IgD-negative memory B cell (primary cell): ENCODE results near the gene HDDC3. TPM values are rescaled to one million over a fixed set of nuclear protein-coding genes. Genes with fewer than 3 reads are reported as not detected.

Source experiments
- H3K27ac Mint-ChIP-seq, 3 donors: one replicate each; pipeline ENCODE4 v1.8.0; 2020 to 2022; ENCODE audit warnings: mild to moderate bottlenecking in 3 of 3, mixed read lengths in 3 of 3, moderate library complexity in 1 of 3
- H3K27me3 Mint-ChIP-seq: one replicate; pipeline ENCODE4 v1.8.0; 2021; ENCODE audit warnings: mixed read lengths
- H3K36me3 Mint-ChIP-seq: one replicate; pipeline ENCODE4 v1.8.0; 2020; ENCODE audit warnings: mild to moderate bottlenecking, mixed read lengths
- H3K4me1 Mint-ChIP-seq, 3 donors: one replicate each; pipeline ENCODE4 v1.8.0; 2020 to 2022; ENCODE audit warnings: mixed read lengths in 3 of 3, mild to moderate bottlenecking in 1 of 3
- H3K4me3 Mint-ChIP-seq, 4 donors: one replicate each; pipeline ENCODE4 v1.8.0; 2020 to 2022; ENCODE audit warnings: mild to moderate bottlenecking in 4 of 4, mixed read lengths in 4 of 4, moderate library complexity in 3 of 4
- H3K9me3 Mint-ChIP-seq, 3 donors: one replicate each; pipeline ENCODE4 v1.8.0; 2020 to 2021; ENCODE audit warnings: mixed read lengths in 3 of 3, mild to moderate bottlenecking in 1 of 3
- polyA plus RNA-seq: library from polyadenylated mRNA; unstranded; fragments of 300-500 nt; fragmentation: Illumina TruSeq; gene quantifications from one replicate; pipeline ENCODE4 v1.2.3, GENCODE V29; 2021

HDDC3 gene
- polyA plus RNA-seq, result 29.4 TPM

DNA sequence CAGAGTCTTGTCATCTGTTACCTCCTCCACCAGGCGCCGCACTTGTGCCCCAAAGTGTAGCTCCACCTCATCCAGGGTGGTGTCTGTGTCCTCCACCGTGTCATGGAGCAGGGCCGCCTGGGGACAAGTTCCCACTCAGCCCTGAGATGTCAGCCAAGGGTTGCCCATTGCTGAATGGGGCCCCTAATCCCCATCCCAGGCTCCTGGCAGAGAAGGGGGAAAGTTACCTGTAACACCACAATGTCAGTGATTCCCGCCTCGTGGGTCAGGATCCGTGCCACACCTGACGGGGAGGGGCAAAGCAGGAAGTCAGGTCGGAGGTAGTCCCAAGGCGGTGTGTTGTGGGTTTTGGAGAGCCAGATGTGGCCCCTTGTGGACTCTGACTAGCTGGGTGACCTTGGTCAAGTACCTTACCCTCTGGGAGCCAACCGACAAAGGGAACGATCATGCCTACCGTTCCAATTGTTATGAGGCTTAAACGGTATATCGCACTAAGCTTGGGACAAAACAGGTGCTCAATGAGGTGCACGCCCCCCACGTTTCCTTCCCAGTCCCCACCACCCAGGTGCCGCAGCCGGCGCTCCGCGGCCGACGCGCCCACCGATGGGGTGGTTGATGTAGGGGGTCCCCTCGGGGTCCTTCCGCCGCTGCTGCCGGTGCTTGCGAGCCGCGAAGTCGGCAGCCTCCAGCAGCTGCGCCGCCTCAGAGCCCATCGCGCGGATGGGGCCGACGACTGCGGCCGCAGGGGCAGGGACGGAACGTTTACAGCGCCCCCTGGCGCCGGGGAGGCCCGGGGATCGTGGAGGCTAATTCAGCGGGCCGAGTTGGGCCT, at the start of gene HDDC3:
Gene HDDC3, minus strand, starts transcription at position 722 of the 832 bp plus-strand sequence. Its CDS starts 9 bp downstream, at position 713.
- Mint-ChIP-seq H3K36me3 (no peaks in the 10 kb centered on the region), H3K27ac (peak within 1 kb of the TSS; percentile 99), H3K4me1 (peaks cover 35 to 42% (median 39%) of the 10 kb centered on the region in 3 donors), H3K4me3 (peak within 1 kb of the TSS; percentile 97 to 100 (median 100)), H3K27me3 (no peaks in the 10 kb centered on the region), H3K9me3 (no peaks in the 10 kb centered on the region)

GRCh38 chr15:90982135-90982534, 49.8 kb upstream of the HDDC3 start:
- H3K4me1 Mint-ChIP-seq, result peaks cover 14 to 31% (median 27%) of the 10 kb centered on the region in 3 donors
- H3K36me3 Mint-ChIP-seq, result peaks cover 5% of the 10 kb centered on the region
- H3K27me3 Mint-ChIP-seq, result no peaks in the 10 kb centered on the region
- H3K9me3 Mint-ChIP-seq, result no peaks in the 10 kb centered on the region
- H3K4me3 Mint-ChIP-seq, result peak overlapping the region; percentile 13 to 88 (median 38)
- peak overlapping the region; percentile 13 to 73 (median 63) for H3K27ac Mint-ChIP-seq

GRCh38 chr15:90981681-90982080, 49.3 kb upstream of the HDDC3 start:
- H3K27ac Mint-ChIP-seq, result peak overlapping the region in 2 of 3 donors; percentile 13 to 63
- H3K36me3 Mint-ChIP-seq, result peaks cover 5% of the 10 kb centered on the region
- H3K27me3 Mint-ChIP-seq, result no peaks in the 10 kb centered on the region
- H3K4me3 Mint-ChIP-seq, result peak overlapping the region; percentile 13 to 88 (median 38)
- no peaks in the 10 kb centered on the region for H3K9me3 Mint-ChIP-seq
- H3K4me1 Mint-ChIP-seq, result peaks cover 9 to 26% (median 23%) of the 10 kb centered on the region in 3 donors

DNA sequence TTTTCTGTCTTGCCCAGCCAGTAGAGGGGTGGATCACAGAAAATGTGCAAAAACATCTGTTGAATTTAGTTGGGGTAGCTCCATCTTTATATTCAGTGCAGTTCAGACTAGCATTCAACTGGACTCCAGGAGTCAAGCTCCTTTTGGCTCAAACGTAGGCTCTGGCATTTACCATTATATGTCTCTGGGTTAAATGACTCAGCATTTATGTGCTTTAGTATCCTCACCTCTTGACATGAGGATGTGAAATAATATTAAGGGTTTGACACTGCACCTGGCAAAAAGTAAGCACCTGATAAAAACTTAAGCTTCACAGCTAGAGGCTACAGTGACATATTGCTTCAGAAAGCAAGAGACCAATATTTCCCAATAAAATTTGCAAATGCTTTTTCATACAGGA, 47.2 kb upstream of the HDDC3 start:
- no peak overlapping the region for H3K27ac Mint-ChIP-seq

DNA sequence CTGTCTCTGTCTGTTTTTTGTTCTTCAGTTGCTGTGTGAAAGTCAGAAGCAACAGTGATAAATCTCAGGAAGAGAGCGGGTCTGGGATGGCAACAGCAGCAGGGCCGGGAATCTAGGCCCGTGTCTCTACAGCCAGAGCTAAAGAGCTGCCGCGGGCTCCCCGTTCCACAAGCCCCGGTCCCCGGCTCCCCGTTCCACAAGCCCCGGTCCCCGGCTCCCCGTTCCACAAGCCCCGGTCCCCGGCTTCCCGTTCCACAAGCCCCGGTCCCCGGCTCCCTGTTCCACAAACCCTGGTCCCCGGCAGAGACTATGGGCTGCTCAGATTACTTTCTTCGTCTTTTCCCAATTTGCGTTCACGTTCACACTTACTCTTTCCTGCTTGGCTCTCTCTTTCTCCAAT, 41.9 kb upstream of the HDDC3 start:
- Mint-ChIP-seq H3K4me1 (no peaks in the 10 kb centered on the region), H3K27ac (peak overlapping the region in 1 of 3 donors; percentile 1), H3K4me3 (no peak overlapping the region), H3K9me3 (no peaks in the 10 kb centered on the region), H3K27me3 (no peaks in the 10 kb centered on the region), H3K36me3 (peaks cover 6% of the 10 kb centered on the region)

More for the DNA sequence above, 47.2 kb upstream of the HDDC3 start:
- H3K27me3 Mint-ChIP-seq, result no peaks in the 10 kb centered on the region
- H3K4me3 Mint-ChIP-seq, result no peak overlapping the region
- H3K36me3 Mint-ChIP-seq, result peaks cover 5% of the 10 kb centered on the region
- H3K4me1 Mint-ChIP-seq, result peaks cover 8 to 25% (median 20%) of the 10 kb centered on the region in 3 donors
- no peaks in the 10 kb centered on the region for H3K9me3 Mint-ChIP-seq

- H3K36me3 Mint-ChIP-seq, result peaks cover 5% of the 10 kb centered on the region
- H3K27ac Mint-ChIP-seq, result no peak overlapping the region
- no peaks in the 10 kb centered on the region for H3K9me3 Mint-ChIP-seq
- no peaks in the 10 kb centered on the region for H3K27me3 Mint-ChIP-seq
- H3K4me3 Mint-ChIP-seq, result no peak overlapping the region
- H3K4me1 Mint-ChIP-seq, result no peaks in the 10 kb centered on the region
These were observed 39.8 kb upstream of the HDDC3 start for GRCh38 chr15:90972133-90972532.

DNA sequence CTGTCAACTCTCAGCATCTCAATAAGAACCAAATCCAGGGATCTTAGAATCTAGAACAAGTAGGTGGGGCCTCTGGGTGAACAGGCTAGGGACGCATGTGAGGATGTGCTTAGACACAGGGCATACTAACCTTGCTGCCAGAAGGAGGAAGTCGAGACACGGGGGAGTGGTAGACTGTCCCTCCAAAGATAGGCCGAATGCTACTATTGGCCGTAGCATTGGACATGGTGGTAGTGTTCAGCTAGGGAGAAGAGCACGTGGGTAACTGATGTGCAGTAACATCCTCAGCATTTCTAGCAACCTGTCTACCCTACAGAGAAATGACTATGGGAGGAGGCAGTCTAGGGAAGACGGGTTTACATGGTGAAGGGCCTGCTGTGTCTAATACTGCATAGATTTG, 37.9 kb upstream of the HDDC3 start:
- Mint-ChIP-seq H3K27me3 (no peaks in the 10 kb centered on the region), H3K9me3 (no peaks in the 10 kb centered on the region), H3K4me1 (no peaks in the 10 kb centered on the region), H3K36me3 (peaks cover 5% of the 10 kb centered on the region), H3K27ac (no peak overlapping the region), H3K4me3 (no peak overlapping the region)

DNA sequence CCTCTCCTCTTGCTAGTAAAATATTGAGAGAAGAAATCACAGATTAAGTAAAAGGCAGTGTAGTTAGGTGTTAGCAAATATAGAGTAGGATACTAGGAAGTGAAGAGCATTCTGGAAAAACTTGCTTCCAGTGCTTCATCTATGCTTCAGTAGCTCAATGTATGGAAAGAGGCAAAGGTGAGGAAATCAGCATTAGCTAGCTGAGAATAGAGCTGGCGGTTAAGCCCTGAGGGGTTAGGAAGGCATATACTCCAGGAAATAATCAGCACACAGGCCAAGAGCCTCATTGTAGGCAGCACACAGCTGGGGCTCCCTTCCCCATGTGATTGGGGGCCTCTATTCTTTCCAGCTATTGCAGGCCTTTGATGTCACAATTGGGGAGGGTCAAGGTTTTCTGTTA, 36.1 kb upstream of the HDDC3 start:
- Mint-ChIP-seq H3K36me3 (peaks cover under 1% of the 10 kb centered on the region), H3K9me3 (no peaks in the 10 kb centered on the region), H3K27ac (peak overlapping the region in 1 of 3 donors; percentile 86), H3K4me3 (no peak overlapping the region), H3K4me1 (no peaks in the 10 kb centered on the region), H3K27me3 (no peaks in the 10 kb centered on the region)

- no peak overlapping the region for H3K4me3 Mint-ChIP-seq
- H3K36me3 Mint-ChIP-seq, result no peaks in the 10 kb centered on the region
These were observed 34.9 kb upstream of the HDDC3 start for GRCh38 chr15:90967206-90967605.

GRCh38 chr15:90966262-90966661, 33.9 kb upstream of the HDDC3 start:
- H3K27ac Mint-ChIP-seq, result peak overlapping the region in 1 of 3 donors; percentile 21
- H3K36me3 Mint-ChIP-seq, result no peaks in the 10 kb centered on the region
- H3K9me3 Mint-ChIP-seq, result no peaks in the 10 kb centered on the region
- H3K4me1 Mint-ChIP-seq, result peaks cover 0 to 5% (median 0%) of the 10 kb centered on the region in 3 donors
- H3K27me3 Mint-ChIP-seq, result no peaks in the 10 kb centered on the region
- H3K4me3 Mint-ChIP-seq, result no peak overlapping the region

More at GRCh38 chr15:90967206-90967605, 34.9 kb upstream of the HDDC3 start:
- H3K4me1 Mint-ChIP-seq, result peaks cover 0 to 3% (median 0%) of the 10 kb centered on the region in 3 donors
- H3K27ac Mint-ChIP-seq, result no peak overlapping the region
- H3K27me3 Mint-ChIP-seq, result no peaks in the 10 kb centered on the region
- H3K9me3 Mint-ChIP-seq, result no peaks in the 10 kb centered on the region

- peak overlapping the region in 1 of 4 donors; percentile 6 for H3K4me3 Mint-ChIP-seq
- H3K36me3 Mint-ChIP-seq, result peaks cover 4% of the 10 kb centered on the region
- H3K27ac Mint-ChIP-seq, result peak overlapping the region in 1 of 3 donors; percentile 12
- H3K4me1 Mint-ChIP-seq, result peaks cover 0 to 8% (median 2%) of the 10 kb centered on the region in 3 donors
- no peaks in the 10 kb centered on the region for H3K27me3 Mint-ChIP-seq
- H3K9me3 Mint-ChIP-seq, result no peaks in the 10 kb centered on the region
These were observed 29.7 kb upstream of the HDDC3 start for GRCh38 chr15:90962021-90962420.

- Mint-ChIP-seq H3K4me3 (no peak overlapping the region), H3K27ac (no peak overlapping the region), H3K27me3 (no peaks in the 10 kb centered on the region)
These were observed 28.1 kb upstream of the HDDC3 start for GRCh38 chr15:90960298-90961091.

DNA sequence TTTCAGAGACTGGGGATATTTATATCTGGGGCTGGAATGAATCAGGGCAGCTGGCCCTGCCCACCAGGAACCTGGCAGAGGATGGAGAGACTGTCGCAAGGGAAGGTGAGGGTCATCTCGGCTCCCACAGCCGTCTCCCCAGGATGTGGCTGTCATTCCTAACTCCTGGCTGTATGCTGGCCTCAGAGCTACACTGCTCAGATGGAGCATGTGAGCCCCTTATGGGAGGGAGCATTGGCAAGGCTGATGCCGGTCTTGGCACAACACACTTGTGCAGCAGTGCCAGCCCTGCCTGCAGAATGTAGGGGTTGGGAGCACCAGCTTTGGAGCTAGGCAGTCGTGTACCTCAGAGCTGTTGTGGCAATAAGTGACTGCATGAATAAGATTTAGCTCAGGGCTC, 27.5 kb upstream of the HDDC3 start:
- Mint-ChIP-seq H3K9me3 (no peaks in the 10 kb centered on the region), H3K4me3 (no peak overlapping the region), H3K27ac (no peak overlapping the region)

More at GRCh38 chr15:90960298-90961091, 28.1 kb upstream of the HDDC3 start:
- Mint-ChIP-seq H3K9me3 (no peaks in the 10 kb centered on the region), H3K36me3 (peaks cover 4% of the 10 kb centered on the region), H3K4me1 (peaks cover 4 to 12% (median 9%) of the 10 kb centered on the region in 3 donors)

GRCh38 chr15:90959028-90959595, 26.8 kb upstream of the HDDC3 start:
- H3K4me3 Mint-ChIP-seq, result peak overlapping the region in 1 of 4 donors; percentile 26
- no peaks in the 10 kb centered on the region for H3K27me3 Mint-ChIP-seq

More for the DNA sequence above, 27.5 kb upstream of the HDDC3 start:
- Mint-ChIP-seq H3K36me3 (peaks cover 4% of the 10 kb centered on the region), H3K4me1 (peaks cover 4 to 12% (median 9%) of the 10 kb centered on the region in 3 donors), H3K27me3 (no peaks in the 10 kb centered on the region)

GRCh38 chr15:90957791-90958190, 25.4 kb upstream of the HDDC3 start:
- peak overlapping the region in 1 of 3 donors; percentile 71 for H3K27ac Mint-ChIP-seq

More at GRCh38 chr15:90959028-90959595, 26.8 kb upstream of the HDDC3 start:
- Mint-ChIP-seq H3K27ac (no peak overlapping the region), H3K9me3 (no peaks in the 10 kb centered on the region), H3K4me1 (peaks cover 9 to 13% (median 9%) of the 10 kb centered on the region in 3 donors), H3K36me3 (peaks cover 4% of the 10 kb centered on the region)

More at GRCh38 chr15:90957791-90958190, 25.4 kb upstream of the HDDC3 start:
- Mint-ChIP-seq H3K4me1 (peaks cover 9 to 16% (median 9%) of the 10 kb centered on the region in 3 donors), H3K4me3 (peak overlapping the region in 2 of 4 donors; percentile 30 to 76), H3K36me3 (peaks cover 5% of the 10 kb centered on the region), H3K27me3 (no peaks in the 10 kb centered on the region), H3K9me3 (no peaks in the 10 kb centered on the region)
